Uterus (tissue), 2 donors: ENCODE measurements around the gene HBP1.

Experiments used
- CTCF ChIP-seq, 4 experiments: fragments of 200-600 bp in 2 of 4; fragments of 450-650 bp in 2 of 4; sonication (generic) in 2 of 4; IDR thresholded peaks; one replicate each; pipeline ENCODE4 v1.5.1; 2016 to 2019; ENCODE audit warnings: antibody characterized with exemption in 4 of 4, mild to moderate bottlenecking in 2 of 4, moderate library complexity in 1 of 4
- POLR2A ChIP-seq, 2 donors: fragments of 450-650 bp; IDR thresholded peaks; one replicate each; pipeline ENCODE4 v1.6.1; 2016; ENCODE audit warnings: antibody characterized with exemption in 2 of 2, mild to moderate bottlenecking in 1 of 2, moderate library complexity in 1 of 2

GRCh38 chr7:107194052-107194451 lies 25.2 kb downstream of the HBP1 start:
- TF ChIP-seq CTCF (IDR thresholded peaks at IDR 0.05) (no peak), POLR2A (IDR thresholded peaks at IDR 0.05) (no peak)
